H1 (cell line): Measurements from ENCODE around the gene NLRC3. TPM values are rescaled to one million over a fixed set of nuclear protein-coding genes. Genes with fewer than 3 reads are reported as not detected.

Experiments
- CTCF ChIA-PET: fragments of 300-600 bp; sonication (Branson Sonifier 250); formaldehyde crosslinking; loops from one replicate; lab custom pipeline; 2021; ENCODE audit not compliant: partially characterized antibody; lab: Charles Lee
- POLR2A ChIA-PET: fragments of 300-600 bp; sonication (Branson Sonifier 250); formaldehyde crosslinking; loops from one replicate; lab custom pipeline; 2021; ENCODE audit warnings: inconsistent platforms; ENCODE audit not compliant: partially characterized antibody; lab: Charles Lee
- DNase-seq, 2 experiments: peaks; one replicate each; pipeline versions ENCODE4 v3.0.0 to v3.0.0-alpha.2; 2010 to 2022; ENCODE audit warnings: low spot score in 2 of 2, low read depth in 1 of 2, mixed read lengths in 1 of 2
- FAIRE-seq: peaks from 2 replicates; lab custom pipeline; 2011; peaks lifted over from hg19 to GRCh38; lab: Jason Lieb, UNC
- H2AFZ ChIP-seq: 2 replicates; pipeline ENCODE4 v1.8.1; 2012; ENCODE audit warnings: low read length, inconsistent platforms
- H2AK5ac ChIP-seq: 2 replicates; pipeline ENCODE4 v1.6.1; 2013; ENCODE audit warnings: low read depth, low read length
- H2BK120ac ChIP-seq: replicated peaks from 2 replicates; pipeline ENCODE3; 2013; ENCODE audit warnings: low read depth, low read length, inconsistent platforms
- H2BK12ac ChIP-seq: 2 replicates; pipeline ENCODE4 v1.6.1; 2013; ENCODE audit warnings: low read depth, low read length
- H2BK15ac ChIP-seq: 2 replicates; pipeline ENCODE4 v1.6.1; 2013; ENCODE audit warnings: low read length
- H2BK20ac ChIP-seq: 2 replicates; pipeline ENCODE4 v1.6.1; 2013; ENCODE audit warnings: low read length
- H2BK5ac ChIP-seq: 2 replicates; pipeline ENCODE4 v1.6.1; 2013; ENCODE audit warnings: low read depth, low read length
- H3K14ac ChIP-seq: 2 replicates; pipeline ENCODE4 v1.6.1; 2013; ENCODE audit warnings: inconsistent platforms; ENCODE audit not compliant: insufficient read length
- H3K18ac ChIP-seq: 2 replicates; pipeline ENCODE4 v1.6.1; 2013; ENCODE audit warnings: low read length; ENCODE audit errors: extremely low read depth
- H3K23ac ChIP-seq: 2 replicates; pipeline ENCODE4 v1.6.1; 2013; ENCODE audit warnings: inconsistent platforms; ENCODE audit not compliant: insufficient read length
- H3K23me2 ChIP-seq: 2 replicates; pipeline ENCODE4 v1.6.1; 2013; ENCODE audit warnings: low read depth, low read length
- H3K27ac ChIP-seq: 2 replicates; pipeline ENCODE4 v1.6.1; 2011; ENCODE audit warnings: low read depth, low read length, inconsistent platforms
- H3K27me3 ChIP-seq, 4 experiments: replicated peaks in 1 of 4; 1 replicate in 1 of 4; 2 replicates in 3 of 4; pipeline versions ENCODE4 v1.6.1 to v1.8.1; 2011 to 2013; ENCODE audit warnings: low read length in 3 of 4, mild to moderate bottlenecking in 3 of 4, inconsistent platforms in 2 of 4, mixed read lengths in 2 of 4, moderate library complexity in 1 of 4; ENCODE audit not compliant: control insufficient read depth in 3 of 4, insufficient read depth in 3 of 4; ENCODE audit errors: extremely low read depth in 1 of 4
- H3K36me3 ChIP-seq, 4 experiments: 2 replicates each; pipeline versions ENCODE4 v1.6.1 to v1.8.1; 2011 to 2013; ENCODE audit warnings: mild to moderate bottlenecking in 4 of 4, low read length in 3 of 4, moderate library complexity in 2 of 4, control low read depth in 1 of 4, inconsistent platforms in 1 of 4; ENCODE audit not compliant: insufficient read depth in 4 of 4, control insufficient read depth in 2 of 4
- H3K4ac ChIP-seq: replicated peaks from 2 replicates; pipeline ENCODE3; 2013; ENCODE audit warnings: low read length, low read depth, mixed read lengths, inconsistent platforms; ENCODE audit not compliant: insufficient read length
- H3K4me1 ChIP-seq, 4 experiments: replicated peaks in 1 of 4; 1 replicate in 1 of 4; 2 replicates in 3 of 4; pipeline versions ENCODE4 v1.6.1 to v1.8.1; 2011 to 2013; ENCODE audit warnings: low read length in 3 of 4, inconsistent platforms in 2 of 4, mixed read lengths in 1 of 4; ENCODE audit not compliant: insufficient read depth in 4 of 4, control insufficient read depth in 3 of 4
- H3K4me2 ChIP-seq, 2 experiments: 2 replicates each; pipeline versions ENCODE4 v1.6.1 to v1.8.1; 2011 to 2013; ENCODE audit warnings: low read depth in 2 of 2, low read length in 2 of 2, control low read depth in 1 of 2, inconsistent platforms in 1 of 2, mild to moderate bottlenecking in 1 of 2; ENCODE audit not compliant: insufficient read depth in 1 of 2
- H3K4me3 ChIP-seq, 4 experiments: fragments of 200-600, 300-600 bp in 1 of 4; sonication (generic), shearing (Covaris generic), sonication (Bioruptor Twin) in 1 of 4; 2 replicates each; pipeline versions ENCODE4 v1.5.1 to v1.8.1; 2011 to 2016; ENCODE audit warnings: low read length in 4 of 4, low read depth in 3 of 4, control low read depth in 2 of 4, inconsistent platforms in 2 of 4, mild to moderate bottlenecking in 2 of 4, mixed read lengths in 1 of 4, moderate library complexity in 1 of 4; ENCODE audit not compliant: insufficient read depth in 2 of 4; ENCODE audit errors: extremely low read depth in 1 of 4
- H3K56ac ChIP-seq: replicated peaks from 2 replicates; pipeline ENCODE3; 2013; ENCODE audit warnings: low read depth, mild to moderate bottlenecking, mixed read lengths, low read length, inconsistent platforms; ENCODE audit not compliant: insufficient read length
- H3K79me1 ChIP-seq: 2 replicates; pipeline ENCODE4 v1.6.1; 2013; ENCODE audit warnings: low read depth, low read length, control low read depth
- H3K79me2 ChIP-seq, 2 experiments: 2 replicates each; pipeline versions ENCODE4 v1.6.1 to v1.8.1; 2012 to 2013; ENCODE audit warnings: low read length in 2 of 2, mild to moderate bottlenecking in 2 of 2, inconsistent platforms in 1 of 2; ENCODE audit not compliant: insufficient read depth in 2 of 2, control insufficient read depth in 1 of 2
- H3K9ac ChIP-seq, 4 experiments: replicated peaks in 1 of 4; 1 replicate in 1 of 4; 2 replicates in 3 of 4; pipeline versions ENCODE4 v1.6.1 to v1.8.1; 2011 to 2013; ENCODE audit warnings: low read depth in 3 of 4, low read length in 3 of 4, control low read depth in 2 of 4, mild to moderate bottlenecking in 2 of 4, moderate library complexity in 2 of 4, inconsistent platforms in 1 of 4; ENCODE audit errors: extremely low read depth in 1 of 4
- H3K9me3 ChIP-seq, 2 experiments: 2 replicates each; pipeline versions ENCODE4 v1.6.1 to v1.8.1; 2012 to 2013; ENCODE audit warnings: mild to moderate bottlenecking in 2 of 2, moderate library complexity in 2 of 2, control low read depth in 1 of 2, inconsistent platforms in 1 of 2, low read depth in 1 of 2, low read length in 1 of 2, mixed read lengths in 1 of 2; ENCODE audit not compliant: insufficient read depth in 2 of 2
- H4K20me1 ChIP-seq, 2 experiments: replicated peaks in 1 of 2; 2 replicates each; pipeline versions ENCODE3 to v1.8.1; 2011 to 2013; ENCODE audit warnings: inconsistent platforms in 2 of 2, low read length in 2 of 2, mild to moderate bottlenecking in 1 of 2; ENCODE audit not compliant: insufficient read depth in 2 of 2, control insufficient read depth in 1 of 2
- H4K5ac ChIP-seq: 2 replicates; pipeline ENCODE4 v1.6.1; 2013; ENCODE audit warnings: low read length, low read depth, mixed read lengths, inconsistent platforms; ENCODE audit not compliant: insufficient read length
- H4K8ac ChIP-seq: 2 replicates; pipeline ENCODE4 v1.8.0; 2013; ENCODE audit warnings: mild to moderate bottlenecking, moderate library complexity, low read length, inconsistent platforms; ENCODE audit not compliant: insufficient read depth; ENCODE audit errors: extremely low read depth
- H4K91ac ChIP-seq: replicated peaks from 2 replicates; pipeline ENCODE3; 2013; ENCODE audit warnings: low read length, mixed read lengths, inconsistent platforms; ENCODE audit not compliant: insufficient read length
- EP300 ChIP-seq, 2 experiments: IDR thresholded peaks; 1 replicate in 1 of 2; 2 replicates in 1 of 2; pipeline ENCODE4 v1.6.1; 2011 to 2012; ENCODE audit warnings: low read depth in 2 of 2, low read length in 2 of 2, mild to moderate bottlenecking in 2 of 2, borderline replicate concordance in 1 of 2, inconsistent platforms in 1 of 2, moderate library complexity in 1 of 2
- GABPA ChIP-seq: IDR thresholded peaks from 2 replicates; pipeline ENCODE4 v1.6.1; 2011; ENCODE audit warnings: mild to moderate bottlenecking, low read length, moderate library complexity, borderline replicate concordance; ENCODE audit not compliant: insufficient read depth
- HDAC6 ChIP-seq: IDR thresholded peaks from one replicate; pipeline ENCODE4 v1.7.1; 2012; ENCODE audit warnings: low read depth, mild to moderate bottlenecking, inconsistent platforms, low read length, moderate library complexity
- MAFK ChIP-seq: IDR thresholded peaks from 2 replicates; pipeline ENCODE4 v1.6.1; 2012; ENCODE audit warnings: low read depth, mild to moderate bottlenecking, improper control_type of control experiment, low read length
- NANOG ChIP-seq: IDR thresholded peaks from 2 replicates; pipeline ENCODE4 v1.6.1; 2011; ENCODE audit warnings: low read length, low read depth, mild to moderate bottlenecking, inconsistent platforms; ENCODE audit not compliant: insufficient read depth, poor library complexity, severe bottlenecking
- RBBP5 ChIP-seq: IDR thresholded peaks from 2 replicates; pipeline ENCODE4 v1.7.1; 2012; ENCODE audit warnings: low read depth, mild to moderate bottlenecking, inconsistent platforms, low read length, moderate library complexity, borderline replicate concordance
- SRF ChIP-seq: IDR thresholded peaks from 2 replicates; pipeline ENCODE4 v1.6.1; 2011; ENCODE audit warnings: mild to moderate bottlenecking, low read depth, low read length, moderate library complexity
- SUZ12 ChIP-seq: fragments of 200-600 bp; sonication (generic); IDR thresholded peaks from 2 replicates; pipeline ENCODE4 v1.6.1; 2012; ENCODE audit warnings: mild to moderate bottlenecking, inconsistent platforms, low read length, moderate library complexity, mixed read lengths
- TAF1 ChIP-seq: IDR thresholded peaks from 2 replicates; pipeline ENCODE4 v1.6.1; 2011; ENCODE audit warnings: mild to moderate bottlenecking, low read depth, low read length
- TCF12 ChIP-seq: IDR thresholded peaks from 2 replicates; pipeline ENCODE4 v1.6.1; 2011; ENCODE audit warnings: low read depth, mild to moderate bottlenecking, low read length
- WGBS, 2 experiments: shearing (Covaris generic) in 1 of 2; methylation state at CpG; one replicate each; pipeline versions ENCODE4 v1.1.6 to v1.1.7; 2013 to 2015; ENCODE audit warnings: low lambda C conversion rate in 2 of 2, mixed read lengths in 2 of 2, inconsistent platforms in 1 of 2, low coverage in 1 of 2, missing lambda C conversion rate in 1 of 2; ENCODE audit not compliant: insufficient replicate concordance in 2 of 2, insufficient coverage in 1 of 2, insufficient read length in 1 of 2; ENCODE audit errors: extremely low coverage in 1 of 2, missing lambda C conversion rate in 1 of 2; 5-methylcytosine and 5-hydroxymethylcytosine counted together
- polyA plus RNA-seq, 7 experiments: library from polyadenylated mRNA; depleted of rRNA in 3 of 7; stranded (reverse) in 5 of 7; unstranded in 2 of 7; fragments of >200 nt in 5 of 7; fragments of 200-250 nt in 2 of 7; gene quantifications; 1 replicate in 5 of 7; 2 replicates in 1 of 7; 4 replicates in 1 of 7; pipeline versions ENCODE4 v1.2.1 to v1.2.3, GENCODE V29; 2011 to 2013; ENCODE audit warnings: missing spikeins in 2 of 7, mixed read lengths in 2 of 7
- total RNA-seq: library from RNA; stranded (reverse); fragmentation: NEBNext Ultra II Directional; extraction: Animal tissue kit (Norgen Biotek cat#: 25700); gene quantifications from 2 replicates; pipeline ENCODE4 v1.2.1, GENCODE V29; 2021
- TF ChIP-seq, protein P1 (sequence below), 3 experiments: IDR thresholded peaks; 1 replicate in 2 of 3; 2 replicates in 1 of 3; pipeline versions ENCODE4 v1.5.1 to v1.6.1; 2011; ENCODE audit warnings: low read length in 3 of 3, mild to moderate bottlenecking in 3 of 3, inconsistent platforms in 2 of 3, low read depth in 1 of 3, moderate library complexity in 1 of 3; ENCODE audit not compliant: insufficient read depth in 1 of 3; ENCODE audit errors: control extremely low read depth in 1 of 3

Gene NLRC3
- total and polyA plus RNA-seq, 2 of the 8 experiments (the other 6 are each of a cell fraction or from before 2014, with no cell fraction given): 0.18 to 0.20 TPM

DNA sequence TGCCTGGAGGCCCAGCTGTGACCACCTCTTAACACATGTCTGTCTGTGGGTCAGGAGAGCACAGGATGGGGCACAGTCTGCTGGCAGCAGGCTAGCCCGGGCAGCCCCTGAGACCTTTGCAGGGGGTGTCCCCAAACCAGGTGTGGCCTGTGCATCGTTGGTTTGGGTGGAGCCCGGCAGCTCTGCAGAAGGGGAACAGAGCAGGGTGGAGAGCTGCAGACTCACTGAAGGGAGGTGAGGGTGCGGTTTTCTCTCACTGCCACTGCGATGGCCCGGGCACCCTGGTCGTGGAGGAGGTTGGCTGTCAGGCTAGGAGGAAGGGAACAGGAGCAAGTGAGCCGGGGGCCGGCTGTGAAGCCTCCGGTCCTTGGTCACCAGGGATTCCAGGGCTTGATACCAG, 28.8 kb downstream of the NLRC3 start:
- no peak overlapping the region for H4K5ac ChIP-seq
- 0 out of 2 replicates have a peak overlapping the region, but pooled peaks have one; percentile 75 for H2BK12ac ChIP-seq
- H2AFZ ChIP-seq: no peak overlapping the region
- H3K4me1 ChIP-seq: peaks cover 4 to 9% (median 6%) of the 10 kb centered on the region in 4 experiments; a peak in 6 of 7 replicates
- H3K27me3 ChIP-seq: peaks cover 0 to 5% (median 0%) of the 10 kb centered on the region in 4 experiments; a peak in 2 of 7 replicates
- H3K4me3 ChIP-seq: no peak overlapping the region
- no peak overlapping the region for H3K56ac ChIP-seq
- no peak overlapping the region for H3K4ac ChIP-seq
- no peaks in the 10 kb centered on the region for H3K79me2 ChIP-seq
- FAIRE-seq (no peak), DNase-seq (no peak)
- H3K14ac ChIP-seq: no peak overlapping the region
- H3K9ac ChIP-seq: no peak overlapping the region
- peaks cover 13% of the 10 kb centered on the region; the same call in 1 of the 2 replicates for H3K23me2 ChIP-seq
- H3K79me1 ChIP-seq: no peaks in the 10 kb centered on the region
- H3K23ac ChIP-seq: no peak overlapping the region
- no peak overlapping the region for H4K8ac ChIP-seq
- H3K9me3 ChIP-seq: no peaks in the 10 kb centered on the region; a peak in 1 of 4 replicates
- no peak overlapping the region for H2BK5ac ChIP-seq
- 93% methylated on average over 8 of the region's 10 CpGs; no CpG with 5 or more reads in 1 of the 2 experiments for WGBS, 2 experiments
- peaks cover 0 to 9% of the 10 kb centered on the region in 2 experiments for H4K20me1 ChIP-seq
- H2BK20ac ChIP-seq: no peak overlapping the region
- H3K4me2 ChIP-seq: no peak overlapping the region
- no peak overlapping the region for H2BK120ac ChIP-seq
- no peak overlapping the region for H2AK5ac ChIP-seq
- H3K27ac ChIP-seq: no peak overlapping the region
- H2BK15ac ChIP-seq: no peak overlapping the region
- POLR2A ChIA-PET: interaction anchor here (0.6 to 0.8 kb wide), 2 partner anchors 14 to 151 kb away, joined by 3 read pairs; no protein-coding TSS in a partner anchor
- H3K36me3 ChIP-seq: no peaks in the 10 kb centered on the region
- CTCF ChIA-PET: interaction anchor here (0.6 to 1.5 kb wide), 6 partner anchors 19 to 268 kb away, joined by 3 to 4 read pairs (median 3); no protein-coding TSS in a partner anchor
- H4K91ac ChIP-seq: no peak overlapping the region
- no peak overlapping the region for H3K18ac ChIP-seq
- TF ChIP-seq NANOG: no peak
- no peak for TF ChIP-seq GABPA
- TF ChIP-seq SRF: no peak
- TF ChIP-seq EP300 (IDR thresholded peaks at IDR 0.05; ENCODE audit: borderline replicate concordance in 1 of 2, low read depth in 2 of 2, low read length in 2 of 2): no peak
- no peak for TF ChIP-seq SUZ12
- no peak for TF ChIP-seq MAFK
- no peak for TF ChIP-seq TAF1
- TF ChIP-seq, protein P1, sequence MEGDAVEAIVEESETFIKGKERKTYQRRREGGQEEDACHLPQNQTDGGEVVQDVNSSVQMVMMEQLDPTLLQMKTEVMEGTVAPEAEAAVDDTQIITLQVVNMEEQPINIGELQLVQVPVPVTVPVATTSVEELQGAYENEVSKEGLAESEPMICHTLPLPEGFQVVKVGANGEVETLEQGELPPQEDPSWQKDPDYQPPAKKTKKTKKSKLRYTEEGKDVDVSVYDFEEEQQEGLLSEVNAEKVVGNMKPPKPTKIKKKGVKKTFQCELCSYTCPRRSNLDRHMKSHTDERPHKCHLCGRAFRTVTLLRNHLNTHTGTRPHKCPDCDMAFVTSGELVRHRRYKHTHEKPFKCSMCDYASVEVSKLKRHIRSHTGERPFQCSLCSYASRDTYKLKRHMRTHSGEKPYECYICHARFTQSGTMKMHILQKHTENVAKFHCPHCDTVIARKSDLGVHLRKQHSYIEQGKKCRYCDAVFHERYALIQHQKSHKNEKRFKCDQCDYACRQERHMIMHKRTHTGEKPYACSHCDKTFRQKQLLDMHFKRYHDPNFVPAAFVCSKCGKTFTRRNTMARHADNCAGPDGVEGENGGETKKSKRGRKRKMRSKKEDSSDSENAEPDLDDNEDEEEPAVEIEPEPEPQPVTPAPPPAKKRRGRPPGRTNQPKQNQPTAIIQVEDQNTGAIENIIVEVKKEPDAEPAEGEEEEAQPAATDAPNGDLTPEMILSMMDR (IDR thresholded peaks at IDR 0.05; ENCODE audit: control extremely low read depth in 1 of 3, insufficient read depth in 1 of 3, low read depth in 1 of 3, low read length in 3 of 3): no peak
- no peak for TF ChIP-seq TCF12
- no peak for TF ChIP-seq HDAC6
- TF ChIP-seq RBBP5: no peak
